ENCODE data around the gene FSTL4.

The FSTL4 gene

DNA sequence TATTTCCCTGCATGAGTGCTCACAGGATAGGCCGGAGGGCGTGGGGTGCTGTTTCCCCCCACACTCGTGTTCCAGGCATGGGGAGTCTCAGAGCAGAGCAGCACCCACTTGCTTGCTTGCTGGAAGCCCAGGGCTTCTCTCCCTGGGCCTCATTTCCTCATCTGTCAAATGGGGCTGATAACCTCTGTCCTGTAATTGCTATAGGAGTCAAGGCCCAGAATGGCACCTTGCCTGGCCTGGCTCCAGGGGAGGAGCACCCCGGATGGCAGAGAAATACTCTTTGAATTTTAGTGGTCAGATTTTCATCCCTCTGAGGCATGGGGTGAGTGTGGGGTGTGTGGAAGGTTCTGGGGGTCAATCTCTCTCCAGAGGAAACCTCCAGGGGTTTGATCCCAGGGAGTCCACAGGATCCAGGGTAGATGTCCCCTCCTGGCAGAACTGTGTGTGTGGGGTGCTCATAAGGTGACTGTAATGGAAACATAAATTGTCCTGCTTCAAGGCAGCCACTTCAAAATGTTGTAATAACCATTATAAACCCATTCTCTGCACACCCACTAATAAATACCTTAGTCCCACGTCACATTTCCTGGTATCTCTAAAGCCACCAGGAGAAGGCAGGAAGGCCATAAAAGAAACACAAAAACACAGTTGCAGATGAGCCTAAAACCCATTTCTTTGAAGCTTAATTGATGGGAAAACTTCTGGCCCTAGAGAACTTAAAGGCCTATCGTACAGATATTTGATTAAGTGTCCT is 272.2 kb downstream of the FSTL4 start:
- no peak for DNase-seq (ENCODE audit: low read depth)

DNA sequence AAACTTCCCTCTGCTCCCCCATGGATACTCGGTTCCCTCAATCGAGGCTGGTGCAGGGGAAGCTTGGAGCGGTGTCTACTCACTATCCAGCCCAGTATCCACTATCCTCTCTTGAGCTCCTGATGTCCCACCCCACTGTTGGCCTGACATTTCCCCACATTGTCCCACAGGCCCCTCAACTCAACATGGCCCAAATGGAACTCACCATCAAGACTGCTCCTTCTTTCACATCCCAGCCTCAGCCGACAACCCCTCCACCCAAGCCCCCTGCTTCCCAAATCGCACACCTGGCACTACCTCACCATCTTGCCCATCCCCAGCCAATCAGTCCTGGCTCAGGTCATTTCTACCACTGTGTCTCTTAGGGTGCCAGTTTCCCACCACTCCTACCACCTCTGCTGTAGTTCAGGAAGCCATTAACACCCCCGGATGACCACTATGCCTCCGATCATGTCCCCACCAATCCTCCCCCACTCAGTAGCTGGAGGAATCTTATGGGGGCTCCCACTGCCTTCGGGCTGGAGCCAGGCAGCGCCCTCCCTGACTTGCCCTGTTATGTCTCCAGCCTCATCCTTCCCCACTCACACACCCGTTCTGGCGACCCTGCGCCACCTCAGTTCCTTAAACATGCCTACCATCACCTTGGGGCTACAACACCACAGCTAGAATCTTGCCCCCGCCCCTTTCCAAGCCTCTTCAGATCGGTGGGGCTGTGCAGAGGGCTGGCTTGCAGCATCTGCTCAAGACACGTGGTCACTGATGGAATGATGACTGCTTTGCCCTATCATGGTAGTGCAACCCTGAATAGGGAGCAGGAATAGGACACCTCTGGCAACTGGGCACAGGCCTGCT is 273.6 kb downstream of the FSTL4 start:
- no peak for DNase-seq (ENCODE audit: low read depth)

DNA sequence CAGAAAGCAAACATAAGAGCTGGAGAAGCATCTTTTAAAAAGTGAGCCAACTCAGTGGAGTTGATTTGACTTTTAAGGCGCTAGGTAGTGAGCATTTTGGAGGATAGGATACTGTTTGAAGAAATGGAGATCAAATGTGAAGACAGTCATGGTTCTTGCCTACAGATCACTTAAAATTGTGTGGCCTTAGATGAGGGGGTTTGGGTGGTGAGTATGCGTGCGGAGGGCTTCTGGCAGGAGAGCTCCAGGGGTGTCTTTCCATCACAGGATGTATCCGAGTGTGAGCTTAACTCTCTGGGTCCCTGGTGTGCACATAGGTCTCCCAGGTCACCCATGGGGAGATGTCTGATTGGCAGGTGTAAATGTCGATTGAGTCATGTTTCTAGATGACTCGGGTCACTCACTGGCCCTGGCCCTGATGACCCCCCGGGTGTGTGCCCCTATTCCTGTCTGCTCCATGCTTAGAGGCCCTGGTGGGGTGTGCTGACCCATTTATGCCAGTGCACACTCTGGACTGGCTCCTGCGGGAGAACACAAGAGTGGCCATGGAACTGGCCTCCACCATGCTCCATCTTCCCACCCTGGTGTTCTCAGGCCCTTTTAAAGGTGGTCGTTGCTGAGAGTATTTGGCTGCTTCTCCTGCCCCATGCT is 274.4 kb downstream of the FSTL4 start:
- no peak for DNase-seq (ENCODE audit: low read depth)

DNA sequence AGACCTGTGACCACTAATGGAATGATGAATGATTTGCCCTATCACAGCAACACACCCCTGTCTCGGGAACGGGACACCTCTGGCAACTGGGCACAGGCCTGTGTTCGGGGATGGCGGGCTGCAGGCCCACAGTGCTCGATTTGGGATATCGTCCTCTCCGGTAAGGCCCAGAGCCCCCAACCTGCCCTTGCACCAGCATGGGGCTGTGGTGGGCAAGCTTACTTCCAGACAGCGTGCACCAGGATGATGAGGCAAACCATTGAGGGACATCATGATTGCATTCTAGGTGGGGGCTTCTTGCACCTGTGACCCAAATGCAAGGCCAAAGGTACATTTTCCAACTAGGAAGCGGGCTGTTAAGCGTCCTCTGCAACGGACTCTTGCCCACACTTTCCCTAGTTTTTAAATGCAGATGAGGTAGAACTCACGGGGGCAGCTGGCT is 275.4 kb downstream of the FSTL4 start:
- no peak for DNase-seq (ENCODE audit: low read depth)

DNA sequence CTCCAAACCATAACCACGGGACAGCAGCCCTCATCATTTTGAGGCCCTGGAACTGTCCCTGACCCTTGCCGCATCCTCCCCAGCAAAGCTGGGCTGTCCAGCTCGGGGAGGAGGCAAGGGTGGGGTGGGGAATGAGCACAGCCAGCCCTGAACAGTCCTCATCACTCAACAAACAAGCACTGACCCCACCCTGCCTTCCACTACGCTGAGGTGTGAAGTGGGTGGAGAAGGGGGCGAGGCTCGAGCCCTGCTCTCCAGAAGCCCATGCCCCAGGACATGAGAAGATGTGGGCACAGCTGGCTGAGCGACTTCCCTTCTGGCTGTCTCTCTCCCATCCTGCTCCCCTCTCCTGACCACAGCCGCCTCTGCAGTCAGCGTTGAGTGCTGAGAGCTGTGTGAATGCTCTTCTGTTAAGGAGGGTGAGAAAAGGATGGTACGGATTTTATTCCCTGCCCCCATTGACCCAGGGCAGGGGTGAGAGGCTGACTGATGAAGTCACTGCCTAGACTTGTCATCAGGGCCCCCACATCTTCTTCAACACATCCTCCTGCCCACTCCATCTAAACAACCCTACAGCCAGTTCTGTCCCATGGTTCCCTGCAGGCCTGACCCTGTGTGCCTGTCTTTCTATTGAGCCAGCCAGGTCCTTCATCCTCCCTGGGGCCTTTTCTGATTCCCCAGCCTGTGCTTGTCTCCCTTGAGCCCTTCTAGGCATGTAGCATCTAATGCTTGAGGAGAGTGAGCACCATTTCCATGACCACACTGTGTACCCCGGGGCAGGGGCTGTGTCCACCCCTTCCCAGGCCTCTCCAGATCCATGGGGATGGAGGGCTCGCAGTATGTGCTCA is 276.0 kb downstream of the FSTL4 start:
- DNase-seq (ENCODE audit: low read depth), result no peak

DNA sequence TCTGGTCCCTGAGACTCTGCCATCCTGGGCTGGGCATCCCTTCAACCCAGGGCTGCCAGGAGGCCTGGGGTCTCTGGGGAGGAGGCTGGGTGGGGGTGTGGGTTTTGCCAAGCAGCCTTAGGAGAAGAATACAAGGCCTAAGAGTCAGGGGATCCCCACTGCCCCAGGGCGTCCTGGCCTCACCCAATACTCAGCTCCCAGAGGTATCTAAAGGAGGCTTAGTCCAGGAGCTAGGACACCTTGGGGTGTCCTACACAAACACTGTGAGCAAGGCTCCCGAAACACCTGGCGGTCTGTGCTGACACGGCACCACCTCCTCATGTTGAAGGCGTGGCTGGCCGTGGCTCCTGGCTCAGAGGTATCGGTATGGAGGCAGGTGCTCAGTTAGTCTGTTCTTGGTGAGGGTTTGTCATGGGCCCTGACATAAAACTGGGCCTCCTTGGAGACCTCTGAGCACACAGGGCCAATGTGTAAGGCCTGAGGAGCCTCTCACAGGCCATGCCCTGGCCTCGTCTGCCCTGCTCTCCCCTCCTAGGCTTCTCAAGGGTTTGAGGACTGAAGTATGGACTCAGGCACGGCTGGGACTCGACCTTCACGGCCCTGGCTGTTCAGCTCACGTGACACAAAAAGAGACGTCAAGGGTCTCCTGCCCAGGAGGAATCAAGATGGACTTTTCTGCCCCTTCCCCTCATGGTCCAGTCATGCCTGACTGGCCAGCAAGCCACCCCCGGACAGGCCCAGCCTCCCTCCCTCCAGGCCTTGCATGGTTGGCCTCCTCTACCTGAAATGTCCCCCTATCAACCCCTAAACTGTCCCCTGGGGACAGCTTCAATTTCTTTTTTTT is 277.3 kb downstream of the FSTL4 start:
- no peak for DNase-seq (ENCODE audit: low read depth)

DNA sequence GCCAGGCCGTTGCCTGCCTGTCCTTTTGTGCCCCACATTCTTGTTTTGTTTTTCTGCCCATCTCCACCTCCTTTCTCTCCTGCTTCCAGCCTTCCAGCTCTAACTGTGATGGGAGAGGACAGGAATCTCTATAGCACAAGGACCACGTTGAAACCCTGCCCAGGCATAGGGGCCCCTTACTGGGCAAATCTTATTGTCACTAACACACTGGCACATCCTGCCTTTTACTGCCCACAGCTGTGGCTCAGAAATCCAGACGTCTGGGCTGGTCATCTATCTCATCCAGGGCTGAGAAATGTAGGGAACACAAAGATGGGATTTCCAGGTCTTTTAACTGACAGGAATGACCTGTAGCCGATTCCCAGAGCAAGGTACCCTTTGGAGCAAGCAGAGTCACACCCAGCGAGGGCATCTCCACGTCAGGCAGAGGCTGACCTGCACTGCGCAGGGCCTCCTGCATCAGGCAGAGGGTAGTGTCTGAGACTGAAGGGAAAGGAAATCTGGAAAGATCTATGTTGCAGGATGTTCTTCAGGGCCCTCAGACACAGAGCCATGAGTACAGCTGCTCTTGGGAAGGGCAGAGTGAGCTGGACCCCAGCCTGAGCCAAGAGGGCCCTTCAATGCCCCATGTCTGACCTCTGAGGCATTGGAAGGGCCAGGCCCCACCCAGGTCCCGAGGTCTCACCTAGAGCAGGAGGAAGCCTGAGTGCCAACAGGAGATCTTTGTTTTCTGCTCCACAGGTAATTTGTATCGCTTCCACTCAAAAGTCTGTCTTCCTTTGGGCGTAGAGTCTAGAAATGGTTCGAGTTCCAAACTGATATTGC is 278.8 kb downstream of the FSTL4 start:
- no peak for DNase-seq (ENCODE audit: low read depth)

DNA sequence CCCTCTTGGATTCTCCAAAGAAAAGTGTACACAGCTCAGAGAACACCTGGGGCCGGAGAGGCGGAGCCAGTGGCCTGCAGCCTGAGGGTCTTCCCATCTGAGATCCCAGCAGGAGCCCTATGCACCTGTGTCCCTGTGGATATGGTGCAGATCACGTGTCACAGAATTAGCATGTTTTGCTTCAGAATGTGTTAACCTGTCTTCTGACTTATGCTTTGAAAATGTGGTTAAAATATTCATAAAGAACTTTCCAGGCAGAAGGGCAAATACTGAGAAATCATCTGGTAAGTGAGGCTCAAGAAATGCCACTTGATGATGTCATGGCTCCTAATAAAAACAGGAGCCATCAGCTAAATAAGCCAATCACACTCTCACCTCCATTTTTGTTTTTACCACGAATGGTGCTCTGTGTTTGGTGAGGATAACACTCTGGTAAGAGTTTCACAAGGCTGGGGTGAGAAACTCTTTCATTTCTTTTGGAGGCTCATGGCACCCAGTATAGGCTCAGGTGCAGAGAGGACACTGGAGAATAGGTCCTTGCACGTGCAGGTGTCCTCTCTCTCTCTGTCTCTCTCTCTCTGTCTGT is 279.8 kb downstream of the FSTL4 start:
- DNase-seq (ENCODE audit: low read depth), result no peak

DNA sequence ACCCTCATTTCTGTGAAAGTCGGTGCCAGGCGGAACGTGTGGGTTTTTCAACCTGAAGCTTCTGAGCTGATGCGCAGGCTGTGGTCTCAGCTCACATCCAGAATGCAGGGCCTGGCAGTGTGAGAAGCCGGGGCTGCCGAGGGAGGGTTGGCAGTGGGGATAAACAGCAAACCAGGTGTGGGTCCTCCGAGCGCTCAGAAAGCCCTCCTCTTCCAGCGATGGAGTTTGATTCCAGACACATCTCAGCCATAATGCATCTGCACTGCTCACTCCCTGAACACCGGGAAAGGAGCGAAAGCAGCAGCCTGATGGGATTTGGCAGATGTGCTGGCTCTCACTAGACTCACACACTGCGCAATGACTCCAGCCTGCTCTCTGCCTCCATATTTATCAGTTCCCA is 280.4 kb downstream of the FSTL4 start:
- no peak for DNase-seq (ENCODE audit: low read depth)

DNA sequence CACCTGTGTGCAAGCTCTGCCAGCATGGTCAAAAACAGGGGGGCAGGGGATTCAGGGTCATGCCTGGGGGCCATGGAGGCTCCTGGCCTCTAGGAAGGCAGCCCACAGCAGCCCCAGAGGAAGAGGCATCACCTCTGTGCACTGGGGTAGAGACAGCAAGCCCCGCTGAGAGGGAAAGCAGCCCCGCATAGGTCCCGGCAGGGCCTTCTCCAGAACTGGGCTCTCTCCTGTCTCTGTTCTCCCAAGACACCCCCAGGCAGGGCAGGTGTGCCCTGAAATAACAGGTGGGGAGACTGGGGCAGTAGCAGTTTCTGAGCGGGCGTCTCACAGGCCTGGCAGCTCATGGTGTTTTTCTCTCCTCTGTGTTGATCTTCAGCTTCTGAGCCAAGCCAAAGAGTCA is 281.4 kb downstream of the FSTL4 start:
- DNase-seq (ENCODE audit: low read depth), result no peak

DNA sequence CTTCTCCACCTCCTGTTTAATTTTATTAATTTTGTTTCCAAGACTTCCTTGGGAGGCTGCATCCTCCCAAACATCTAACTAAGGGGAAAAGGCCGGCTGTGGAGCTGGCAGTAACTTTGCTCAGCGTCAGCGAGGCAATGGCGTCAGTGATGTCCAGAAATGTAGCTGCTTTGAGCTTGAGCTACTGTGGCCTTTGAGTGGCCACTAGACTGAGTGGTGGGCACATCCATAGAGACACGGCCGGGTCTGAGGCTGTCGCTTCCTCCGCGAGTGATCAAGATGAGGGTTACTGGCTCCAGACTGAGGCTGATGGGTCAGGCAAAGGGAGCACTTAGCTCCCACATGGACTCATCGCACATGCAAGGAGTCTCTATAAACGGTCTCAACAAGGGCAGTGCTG is 283.5 kb downstream of the FSTL4 start:
- no peak for DNase-seq (ENCODE audit: low read depth)

DNA sequence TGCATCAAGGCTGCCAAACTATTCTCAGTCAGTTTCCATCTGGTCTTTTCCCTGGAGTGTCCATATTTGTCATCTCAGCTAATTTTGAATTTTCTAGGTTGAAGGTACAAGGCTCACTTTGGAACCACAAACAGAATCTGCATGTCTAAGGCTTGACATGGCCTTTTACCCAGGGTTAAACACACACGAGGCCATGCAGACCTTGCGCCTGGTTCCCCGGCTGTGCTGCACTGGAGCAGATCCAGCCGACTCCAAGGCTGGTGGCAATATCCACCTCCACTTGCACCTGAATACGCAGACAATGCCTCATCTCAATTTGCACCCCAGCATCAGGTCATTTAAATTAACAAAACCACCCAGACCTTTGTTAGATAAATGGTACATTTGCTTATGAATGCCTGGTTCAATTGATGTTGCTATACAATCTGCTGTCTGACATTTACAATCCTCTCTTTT is 284.4 kb downstream of the FSTL4 start:
- DNase-seq (ENCODE audit: low read depth), result no peak

DNA sequence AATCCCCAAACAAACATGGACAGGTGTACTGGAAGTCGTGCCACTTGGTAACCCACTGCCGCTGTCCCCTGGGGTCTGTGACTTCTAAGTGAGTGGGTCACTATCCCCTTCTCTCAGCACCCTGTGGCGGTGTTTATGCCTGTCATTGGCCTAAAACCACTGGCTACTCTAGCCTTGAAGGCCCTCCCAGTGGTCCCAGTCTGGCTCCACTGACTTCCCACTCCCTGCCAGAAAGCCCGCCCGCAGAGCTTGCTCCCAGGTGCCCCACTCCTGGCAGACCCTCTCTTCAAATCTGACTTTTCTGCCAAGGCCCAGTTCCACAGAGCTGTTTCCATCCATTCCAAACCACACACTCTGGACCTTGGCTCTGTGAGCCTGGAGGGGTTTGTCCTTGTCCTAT is 286.0 kb downstream of the FSTL4 start:
- DNase-seq (ENCODE audit: low read depth), result no peak

DNA sequence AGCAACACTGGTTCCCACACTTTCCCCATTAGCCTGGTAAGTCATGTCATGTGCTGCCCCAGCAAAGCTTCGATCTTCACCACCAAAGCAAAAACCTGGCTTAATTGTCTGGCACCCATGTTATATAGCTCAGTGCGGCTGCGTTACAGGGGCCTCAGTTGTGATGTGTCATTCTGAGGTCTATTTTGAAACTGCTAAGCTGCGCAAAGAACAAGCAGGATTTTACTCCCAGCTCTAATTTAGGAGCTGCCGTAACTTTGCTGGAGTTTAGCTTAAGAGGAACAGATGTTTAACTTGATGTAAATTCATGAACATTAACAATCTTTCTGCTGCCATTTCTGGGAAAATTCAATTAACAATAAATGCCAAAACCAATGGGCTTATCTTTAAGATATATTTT is 286.5 kb downstream of the FSTL4 start:
- DNase-seq (ENCODE audit: low read depth), result no peak

DNA sequence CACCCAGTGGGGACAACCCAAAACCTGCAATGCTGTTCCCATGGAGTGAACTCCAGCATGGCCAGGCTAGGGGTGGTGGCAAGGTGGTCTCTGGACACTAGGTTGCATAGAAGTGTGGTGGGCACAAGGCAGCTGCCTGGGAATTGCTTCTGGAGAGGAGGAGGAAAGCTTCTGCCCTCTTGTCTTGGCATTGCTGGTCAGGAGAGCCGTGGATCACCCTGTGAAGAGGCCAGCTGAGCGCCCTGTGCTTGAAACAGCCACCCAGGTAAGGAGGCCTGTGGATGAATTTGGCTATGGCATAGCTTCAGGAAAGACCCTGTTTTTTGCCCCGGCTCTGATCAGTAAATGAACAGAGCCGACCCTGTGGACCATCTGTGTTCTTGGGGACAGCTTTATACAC is 287.4 kb downstream of the FSTL4 start:
- no peak for DNase-seq (ENCODE audit: low read depth)

DNA sequence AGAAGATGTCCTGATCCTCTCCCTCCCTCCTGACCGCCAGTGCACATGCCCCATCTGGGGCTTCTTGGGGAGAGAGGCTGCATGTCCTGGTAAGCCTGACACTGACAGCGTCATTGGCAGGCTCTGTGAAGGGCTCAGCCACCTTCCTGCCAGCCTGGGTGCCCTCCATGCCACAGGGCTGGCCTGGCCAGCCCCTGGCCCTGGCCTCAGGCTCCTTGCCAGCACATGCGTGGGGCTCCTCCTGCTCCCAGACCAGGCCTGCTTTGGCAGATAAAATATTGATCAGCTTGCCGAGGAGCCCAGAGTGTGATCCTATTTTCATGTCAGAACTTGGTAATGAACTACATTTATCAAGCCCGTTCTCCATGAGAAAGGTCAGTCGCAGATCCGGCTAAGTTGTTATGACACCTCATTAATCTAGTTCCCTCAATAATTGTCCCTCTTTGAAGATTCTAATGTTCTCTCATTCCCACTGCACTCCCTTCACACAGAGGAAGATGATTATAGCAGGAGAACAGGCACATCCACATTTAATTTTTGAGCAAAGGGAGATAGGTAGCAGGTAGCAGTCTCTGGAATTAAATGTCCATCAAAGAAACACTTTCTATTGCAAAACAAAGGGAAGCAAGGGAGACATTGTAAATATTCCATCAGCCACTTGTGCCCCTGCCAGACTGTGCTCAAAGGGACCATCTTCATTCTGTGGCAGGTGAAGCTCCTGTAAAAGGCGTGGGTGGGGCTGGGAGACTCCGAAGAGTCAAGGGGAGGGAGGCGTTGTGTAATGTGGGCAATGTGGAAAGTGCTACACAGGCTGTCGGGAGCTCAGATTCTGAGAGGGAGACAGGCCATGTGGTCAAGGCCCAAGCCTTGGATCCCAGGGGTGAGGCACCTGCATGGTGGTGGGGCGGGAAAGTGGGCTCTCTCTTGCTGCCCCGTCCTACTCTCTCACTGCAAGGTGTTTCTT is 288.6 kb downstream of the FSTL4 start:
- DNase-seq (ENCODE audit: low read depth), result no peak

DNA sequence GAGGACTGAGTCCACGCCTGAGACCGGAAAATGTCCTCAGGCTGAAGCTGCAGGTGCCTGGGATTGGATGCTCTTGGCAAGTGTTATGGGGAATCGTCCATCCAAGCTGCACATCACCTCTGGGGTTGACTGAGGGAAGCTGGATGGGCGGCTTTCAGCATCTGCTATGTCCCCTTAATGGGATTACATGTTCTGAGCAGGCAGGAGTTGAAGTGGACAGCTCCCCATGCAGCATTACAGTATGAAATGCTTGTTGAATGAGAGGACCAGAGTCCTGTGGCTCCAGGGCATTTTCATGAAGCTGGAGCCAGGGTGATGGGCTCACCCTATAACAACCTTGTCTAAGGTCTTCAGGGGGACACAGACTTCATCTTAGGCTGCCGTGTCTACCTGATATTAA is 289.6 kb downstream of the FSTL4 start:
- DNase-seq (ENCODE audit: low read depth), result no peak

DNA sequence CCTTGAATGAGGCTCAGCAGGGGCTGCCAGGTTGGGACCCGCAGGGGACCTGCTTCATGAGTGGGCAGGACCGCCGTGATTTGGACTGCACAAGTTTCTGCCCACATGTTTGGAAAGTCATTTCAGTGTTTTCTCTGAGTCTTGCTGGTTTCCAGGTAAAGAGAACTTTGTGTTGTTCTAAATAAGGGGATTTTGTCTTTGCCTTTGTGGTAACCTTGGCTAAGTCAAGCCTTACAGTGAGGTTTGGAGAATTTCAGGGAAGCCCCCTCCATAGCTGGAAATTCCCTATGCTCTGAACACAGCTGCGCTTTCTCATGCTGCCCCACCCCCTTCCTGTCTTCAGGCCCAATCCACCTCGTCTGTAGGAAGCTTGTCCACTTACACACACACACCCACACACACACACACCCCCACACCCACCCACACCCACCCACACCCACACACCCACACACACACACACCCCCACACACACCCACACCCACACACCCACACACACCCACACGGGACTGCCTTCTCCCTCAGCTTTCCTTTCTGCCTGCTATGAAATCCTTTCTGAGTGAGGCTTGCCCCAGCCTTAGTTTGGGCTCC is 290.4 kb downstream of the FSTL4 start:
- DNase-seq (ENCODE audit: low read depth), result no peak
